Measurements from ENCODE around the gene CALCOCO1.

DNA sequence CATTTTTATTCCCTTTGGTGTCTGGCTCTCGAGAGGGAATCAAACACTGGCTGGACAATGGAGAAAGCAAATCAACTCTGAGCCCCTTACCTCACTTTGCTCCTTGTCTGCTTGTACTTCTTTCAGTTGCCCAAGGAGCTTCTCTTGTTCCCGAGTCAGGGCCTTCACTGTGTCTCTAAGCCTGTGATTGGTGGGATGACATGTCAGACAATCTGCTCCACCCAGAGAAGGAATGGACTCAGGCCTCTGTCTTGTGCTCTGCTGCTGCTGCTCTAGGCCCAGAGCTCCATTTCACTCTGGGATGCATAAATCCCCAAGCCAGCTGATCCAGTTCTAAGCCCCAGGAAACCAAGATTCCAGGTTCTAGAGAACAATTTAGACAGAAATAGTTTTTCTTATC is 7.6 kb downstream of the CALCOCO1 start:
- TF ChIP-seq POLR2A (IDR thresholded peaks at IDR 0.05) (no peak), CTCF (IDR thresholded peaks at IDR 0.05) (no peak), POLR2AphosphoS5 (IDR thresholded peaks at IDR 0.05) (no peak)

All from prostate gland (tissue), 2 donors.